H9 (cell line): ENCODE data around the gene GPM6B. TPM values are rescaled to one million over a fixed set of nuclear protein-coding genes. Genes with fewer than 3 reads are reported as not detected.

Source experiments
- DNase-seq: peaks from one replicate; pipeline ENCODE4 v3.0.0-alpha.2; 2017
- H2AFZ ChIP-seq: one replicate; pipeline ENCODE4 v1.6.1; 2013; ENCODE audit warnings: mild to moderate bottlenecking, low read length, control low read depth, moderate library complexity
- H2AK5ac ChIP-seq: 2 replicates; pipeline ENCODE4 v1.6.1; 2013; ENCODE audit warnings: low read length, control low read depth, mixed read lengths; ENCODE audit not compliant: insufficient read length
- H2BK120ac ChIP-seq: one replicate; pipeline ENCODE4 v1.6.1; 2013; ENCODE audit warnings: low read depth, mild to moderate bottlenecking, low read length, control low read depth, inconsistent platforms; ENCODE audit not compliant: poor library complexity, severe bottlenecking
- H2BK12ac ChIP-seq: 2 replicates; pipeline ENCODE4 v1.6.1; 2013; ENCODE audit warnings: low read length, control low read depth, mixed read lengths, low read depth; ENCODE audit not compliant: insufficient read length
- H2BK15ac ChIP-seq: 2 replicates; pipeline ENCODE4 v1.6.1; 2013; ENCODE audit warnings: low read depth, low read length, control low read depth
- H2BK20ac ChIP-seq: one replicate; pipeline ENCODE4 v1.6.1; 2013; ENCODE audit warnings: low read depth, mild to moderate bottlenecking, low read length, control low read depth, inconsistent platforms; ENCODE audit not compliant: poor library complexity, severe bottlenecking
- H2BK5ac ChIP-seq: 2 replicates; pipeline ENCODE4 v1.6.1; 2013; ENCODE audit warnings: low read length, control low read depth, mixed read lengths; ENCODE audit not compliant: insufficient read length
- H3K14ac ChIP-seq: 2 replicates; pipeline ENCODE4 v1.6.1; 2013; ENCODE audit warnings: low read length, control low read depth; ENCODE audit not compliant: insufficient read depth
- H3K18ac ChIP-seq: 2 replicates; pipeline ENCODE4 v1.6.1; 2013; ENCODE audit warnings: low read depth, mild to moderate bottlenecking, mixed read lengths, low read length, control low read depth; ENCODE audit not compliant: insufficient read length
- H3K23ac ChIP-seq: 2 replicates; pipeline ENCODE4 v1.6.1; 2013; ENCODE audit warnings: low read length, control low read depth, mixed read lengths, low read depth; ENCODE audit not compliant: insufficient read length
- H3K23me2 ChIP-seq: 2 replicates; pipeline ENCODE4 v1.6.1; 2013; ENCODE audit warnings: low read depth, mild to moderate bottlenecking, mixed read lengths, low read length, control low read depth; ENCODE audit not compliant: insufficient read length, poor library complexity, severe bottlenecking
- H3K27ac ChIP-seq: 2 replicates; pipeline ENCODE4 v1.5.1; 2013; ENCODE audit warnings: low read length, control low read depth, mixed read lengths, low read depth; ENCODE audit not compliant: insufficient read length
- H3K27me3 ChIP-seq: 2 replicates; pipeline ENCODE4 v1.6.1; 2013; ENCODE audit warnings: low read length, control low read depth, inconsistent platforms; ENCODE audit not compliant: insufficient read depth
- H3K4ac ChIP-seq: 2 replicates; pipeline ENCODE4 v1.6.1; 2013; ENCODE audit warnings: low read depth, mild to moderate bottlenecking, control low read depth, inconsistent platforms, low read length, moderate library complexity
- H3K4me1 ChIP-seq: 2 replicates; pipeline ENCODE4 v1.6.1; 2013; ENCODE audit warnings: low read length, control low read depth, inconsistent platforms; ENCODE audit not compliant: insufficient read depth
- H3K4me2 ChIP-seq: 2 replicates; pipeline ENCODE4 v1.6.1; 2013; ENCODE audit warnings: low read length, control low read depth, mixed read lengths; ENCODE audit not compliant: insufficient read length, insufficient read depth
- H3K56ac ChIP-seq: 2 replicates; pipeline ENCODE4 v1.6.1; 2013; ENCODE audit warnings: low read depth, mild to moderate bottlenecking, mixed read lengths, low read length, control low read depth; ENCODE audit not compliant: insufficient read length
- H3K79me1 ChIP-seq: 2 replicates; pipeline ENCODE4 v1.6.1; 2013; ENCODE audit warnings: low read depth, mild to moderate bottlenecking, moderate library complexity, low read length, control low read depth, inconsistent platforms; ENCODE audit not compliant: insufficient read depth, poor library complexity, severe bottlenecking
- H3K79me2 ChIP-seq: 2 replicates; pipeline ENCODE4 v1.6.1; 2013; ENCODE audit warnings: low read length, control low read depth, inconsistent platforms; ENCODE audit not compliant: insufficient read depth
- H3K9ac ChIP-seq: 2 replicates; pipeline ENCODE4 v1.6.1; 2013; ENCODE audit warnings: low read length, control low read depth, mixed read lengths; ENCODE audit not compliant: insufficient read length; ENCODE audit errors: extremely low read depth
- H3K9me3 ChIP-seq: one replicate; pipeline ENCODE4 v1.6.1; 2013; ENCODE audit warnings: low read depth, low read length, inconsistent platforms; ENCODE audit not compliant: control insufficient read depth
- H3T11ph ChIP-seq: one replicate; pipeline ENCODE4 v1.6.1; 2013; ENCODE audit warnings: mild to moderate bottlenecking, low read length, control low read depth, inconsistent platforms
- H4K20me1 ChIP-seq: one replicate; pipeline ENCODE4 v1.6.1; 2013; ENCODE audit not compliant: control insufficient read depth, insufficient read length, insufficient read depth
- H4K5ac ChIP-seq: 2 replicates; pipeline ENCODE4 v1.6.1; 2013; ENCODE audit warnings: low read depth, mild to moderate bottlenecking, mixed read lengths, low read length, control low read depth; ENCODE audit not compliant: insufficient read length
- H4K8ac ChIP-seq: replicated peaks from 2 replicates; pipeline ENCODE4 v1.6.1; 2013; ENCODE audit warnings: low read length, control low read depth, mixed read lengths, low read depth; ENCODE audit not compliant: insufficient read length
- H4K91ac ChIP-seq: 2 replicates; pipeline ENCODE4 v1.6.1; 2013; ENCODE audit warnings: low read depth, mild to moderate bottlenecking, moderate library complexity, mixed read lengths, low read length, control low read depth; ENCODE audit not compliant: insufficient read length
- H3K27ac Mint-ChIP-seq, 3 experiments: 2 replicates in 2 of 3; 3 replicates in 1 of 3; pipeline ENCODE4 v1.8.0; 2020 to 2021; ENCODE audit warnings: mixed read lengths in 3 of 3, mild to moderate bottlenecking in 1 of 3, moderate library complexity in 1 of 3
- H3K27me3 Mint-ChIP-seq: 2 replicates; pipeline ENCODE4 v1.8.0; 2021; ENCODE audit warnings: low read depth, mild to moderate bottlenecking, moderate library complexity, mixed read lengths
- H3K36me3 Mint-ChIP-seq, 3 experiments: 2 replicates in 2 of 3; 3 replicates in 1 of 3; pipeline ENCODE4 v1.8.0; 2020 to 2021; ENCODE audit warnings: low read depth in 3 of 3, mixed read lengths in 3 of 3; ENCODE audit not compliant: insufficient read depth in 1 of 3
- H3K4me1 Mint-ChIP-seq, 2 experiments: 2 replicates each; pipeline ENCODE4 v1.8.0; 2020; ENCODE audit warnings: mixed read lengths in 2 of 2
- H3K4me3 Mint-ChIP-seq, 2 experiments: 2 replicates in 1 of 2; 3 replicates in 1 of 2; pipeline ENCODE4 v1.8.0; 2020 to 2021; ENCODE audit warnings: mild to moderate bottlenecking in 2 of 2, mixed read lengths in 2 of 2, moderate library complexity in 1 of 2
- H3K9me3 Mint-ChIP-seq, 2 experiments: 2 replicates in 1 of 2; 3 replicates in 1 of 2; pipeline ENCODE4 v1.8.0; 2020; ENCODE audit warnings: mild to moderate bottlenecking in 2 of 2, mixed read lengths in 2 of 2, moderate library complexity in 1 of 2
- WGBS: extraction: QIAGEN DNeasy Blood & Tissue Kit; methylation state at CpG from one replicate; pipeline ENCODE4 v1.1.7; 2013; ENCODE audit warnings: missing lambda C conversion rate, low lambda C conversion rate, mixed read lengths; ENCODE audit not compliant: insufficient read length; ENCODE audit errors: extremely low coverage; 5-methylcytosine and 5-hydroxymethylcytosine counted together
- total RNA-seq: library from RNA; stranded (reverse); gene quantifications from 2 replicates; pipeline ENCODE4 v1.2.1, GENCODE V29; 2021
- TF ChIP-seq, protein P1 (sequence below): fragments of 200-600 bp; sonication (generic); conservative IDR thresholded peaks from 3 replicates; pipeline ENCODE4 v1.8.0; 2021; ENCODE audit warnings: antibody characterized with exemption, mild to moderate bottlenecking

Gene GPM6B
- total RNA-seq, 1 experiment from 2014 or later, result 73.9 TPM

DNA sequence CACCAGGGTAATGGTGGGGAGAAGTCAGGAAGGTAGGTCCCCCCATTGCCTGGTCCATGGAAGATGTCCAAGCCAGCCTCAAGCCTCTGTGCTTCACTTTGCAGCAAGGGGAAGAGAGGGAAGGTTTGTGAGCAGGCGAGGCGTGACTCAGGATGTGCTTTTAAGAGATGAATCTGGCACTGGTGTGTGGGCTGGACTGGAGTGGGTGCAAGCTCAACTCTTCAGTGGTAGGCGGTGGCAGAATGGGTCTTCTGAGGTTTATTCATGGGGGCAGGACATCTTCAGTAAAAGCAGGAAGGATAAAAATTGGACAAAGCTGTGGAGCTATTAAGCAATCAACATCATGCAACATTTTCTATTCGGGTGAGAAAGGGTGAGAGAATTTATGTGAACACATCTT lies 19.4 kb downstream of the GPM6B start:
- Histone ChIP-seq H2BK20ac (no peak overlapping the region), H4K91ac (no peak overlapping the region), H3K27ac (no peak overlapping the region), H3K9me3 (no peaks in the 10 kb centered on the region), H3K27me3 (no peaks in the 10 kb centered on the region), H3K18ac (no peak overlapping the region), H2BK120ac (no peak overlapping the region), H4K20me1 (no peaks in the 10 kb centered on the region), H3K56ac (no peak overlapping the region), H3K4ac (no peak overlapping the region), H3K23ac (no peak overlapping the region), H2AFZ (no peak overlapping the region), H2BK15ac (no peak overlapping the region), H3K9ac (no peak overlapping the region), H2AK5ac (no peak overlapping the region), H3K79me2 (peaks cover 2% of the 10 kb centered on the region; the same call in 1 of the 2 replicates), H3T11ph (no peak overlapping the region), H2BK5ac (no peak overlapping the region), H3K4me2 (no peak overlapping the region), H3K79me1 (no peaks in the 10 kb centered on the region), H3K23me2 (no peaks in the 10 kb centered on the region), H2BK12ac (no peak overlapping the region), H3K4me1 (peaks cover 7% of the 10 kb centered on the region), H4K5ac (no peak overlapping the region), H3K14ac (no peak overlapping the region), H4K8ac (no peak overlapping the region)
- Mint-ChIP-seq H3K36me3 (peaks cover 11 to 17% (median 14%) of the 10 kb centered on the region in 3 experiments), H3K4me3 (no peak overlapping the region), H3K27ac (no peak overlapping the region), H3K4me1 (peaks cover 19 to 25% of the 10 kb centered on the region in 2 experiments), H3K9me3 (peaks cover 18 to 38% of the 10 kb centered on the region in 2 experiments), H3K27me3 (no peaks in the 10 kb centered on the region)
- WGBS, result no CpG with 5 or more reads among the region's 4 CpGs
- TF ChIP-seq, protein P1, sequence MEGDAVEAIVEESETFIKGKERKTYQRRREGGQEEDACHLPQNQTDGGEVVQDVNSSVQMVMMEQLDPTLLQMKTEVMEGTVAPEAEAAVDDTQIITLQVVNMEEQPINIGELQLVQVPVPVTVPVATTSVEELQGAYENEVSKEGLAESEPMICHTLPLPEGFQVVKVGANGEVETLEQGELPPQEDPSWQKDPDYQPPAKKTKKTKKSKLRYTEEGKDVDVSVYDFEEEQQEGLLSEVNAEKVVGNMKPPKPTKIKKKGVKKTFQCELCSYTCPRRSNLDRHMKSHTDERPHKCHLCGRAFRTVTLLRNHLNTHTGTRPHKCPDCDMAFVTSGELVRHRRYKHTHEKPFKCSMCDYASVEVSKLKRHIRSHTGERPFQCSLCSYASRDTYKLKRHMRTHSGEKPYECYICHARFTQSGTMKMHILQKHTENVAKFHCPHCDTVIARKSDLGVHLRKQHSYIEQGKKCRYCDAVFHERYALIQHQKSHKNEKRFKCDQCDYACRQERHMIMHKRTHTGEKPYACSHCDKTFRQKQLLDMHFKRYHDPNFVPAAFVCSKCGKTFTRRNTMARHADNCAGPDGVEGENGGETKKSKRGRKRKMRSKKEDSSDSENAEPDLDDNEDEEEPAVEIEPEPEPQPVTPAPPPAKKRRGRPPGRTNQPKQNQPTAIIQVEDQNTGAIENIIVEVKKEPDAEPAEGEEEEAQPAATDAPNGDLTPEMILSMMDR, result no peak
- DNase-seq, result no peak
